Measurements from ENCODE around the gene VPS52.
"Not testable (repeated sequence)": the region's sequence is repeated elsewhere in the genome, so short reads cannot be mapped to it uniquely, and the experiment has no call there.

The VPS52 gene

GRCh38 chr6:33236852-33237251 lies 34.8 kb downstream of the VPS52 start:
- Histone ChIP-seq H3K4me1 (ENCODE audit: insufficient read depth, low read length) (peaks cover 11% of the 10 kb centered on the region), H3K9ac (ENCODE audit: low read depth, low read length) (no peak overlapping the region)

GRCh38 chr6:33236328-33236727 lies 35.3 kb downstream of the VPS52 start:
- H3K4me1 ChIP-seq (ENCODE audit: insufficient read depth, low read length) = peaks cover 11% of the 10 kb centered on the region
- no peak overlapping the region for H3K9ac ChIP-seq (ENCODE audit: low read depth, low read length)
- H3K36me3 ChIP-seq (ENCODE audit: insufficient read depth, low read length) = no peaks in the 10 kb centered on the region
- no peaks in the 10 kb centered on the region for H3K9me3 ChIP-seq (ENCODE audit: control insufficient read depth, insufficient read depth, low read length)

More at GRCh38 chr6:33236852-33237251, 34.8 kb downstream of the VPS52 start:
- H3K36me3 ChIP-seq (ENCODE audit: insufficient read depth, low read length) = no peaks in the 10 kb centered on the region
- H3K9me3 ChIP-seq (ENCODE audit: control insufficient read depth, insufficient read depth, low read length) = no peaks in the 10 kb centered on the region

GRCh38 chr6:33235221-33235634 lies 36.4 kb downstream of the VPS52 start:
- H3K9ac ChIP-seq (ENCODE audit: low read depth, low read length) = peak overlapping the region; percentile 25; the same call in 1 of the 2 replicates

DNA sequence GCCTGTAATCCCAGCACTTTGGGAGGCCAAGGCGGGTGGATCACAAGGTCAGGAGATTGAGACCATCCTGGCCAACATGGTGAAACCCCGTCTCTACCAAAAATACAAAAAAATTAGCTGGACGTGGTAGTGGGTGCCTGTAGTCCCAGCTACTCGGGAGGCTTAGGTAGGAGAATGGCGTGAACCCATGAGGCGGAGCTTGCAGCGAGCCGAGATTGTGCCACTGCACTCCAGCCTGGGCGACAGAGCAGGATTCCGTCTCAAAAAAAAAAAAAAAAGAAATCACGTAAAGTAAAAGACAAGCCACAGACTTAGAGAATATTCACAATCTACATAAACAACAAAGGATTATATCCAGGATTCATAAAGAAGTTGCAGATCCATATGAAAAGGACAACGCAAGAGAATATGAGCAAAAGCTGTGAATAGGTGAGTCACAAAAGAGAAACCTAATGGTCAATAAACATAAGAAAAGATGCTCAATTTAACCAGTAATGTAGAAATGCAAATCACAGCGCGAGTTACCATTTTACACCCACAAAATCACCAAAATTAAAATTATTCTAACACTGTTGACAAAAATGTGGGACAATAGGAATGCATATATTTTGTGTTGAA lies 45.1 kb downstream of the VPS52 start:
- H3K36me3 ChIP-seq (ENCODE audit: insufficient read depth, low read length); H3K9ac ChIP-seq (ENCODE audit: low read depth, low read length); H3K9me3 ChIP-seq (ENCODE audit: control insufficient read depth, insufficient read depth, low read length): not testable (repeated sequence)
- H3K4me1 ChIP-seq (ENCODE audit: insufficient read depth, low read length) = peaks cover 13% of the 10 kb centered on the region

More at GRCh38 chr6:33235221-33235634, 36.4 kb downstream of the VPS52 start:
- Histone ChIP-seq H3K36me3 (ENCODE audit: insufficient read depth, low read length) (no peaks in the 10 kb centered on the region), H3K9me3 (ENCODE audit: control insufficient read depth, insufficient read depth, low read length) (no peaks in the 10 kb centered on the region), H3K4me1 (ENCODE audit: insufficient read depth, low read length) (peaks cover 11% of the 10 kb centered on the region)

DNA sequence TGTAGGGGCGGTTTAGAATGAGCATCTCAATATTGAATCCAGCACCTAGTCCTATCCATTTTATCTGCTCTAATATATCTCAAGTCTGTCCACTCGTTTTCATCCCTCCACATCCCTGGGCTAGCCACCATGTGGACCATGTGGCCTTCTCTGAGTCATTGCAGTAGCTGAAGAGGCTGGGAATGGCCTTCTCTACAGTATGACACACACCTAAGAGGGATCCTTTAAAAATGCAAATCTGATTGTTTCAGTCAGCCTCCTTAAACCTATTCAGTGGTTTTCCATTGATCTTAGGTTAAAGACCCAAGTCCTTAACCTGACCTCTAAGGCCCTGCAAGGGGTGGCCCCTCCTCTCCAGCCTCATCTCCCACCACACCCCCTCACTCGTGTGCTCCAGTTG lies 54.0 kb downstream of the VPS52 start:
- no peaks in the 10 kb centered on the region for H3K9me3 ChIP-seq (ENCODE audit: control insufficient read depth, insufficient read depth, low read length)

DNA sequence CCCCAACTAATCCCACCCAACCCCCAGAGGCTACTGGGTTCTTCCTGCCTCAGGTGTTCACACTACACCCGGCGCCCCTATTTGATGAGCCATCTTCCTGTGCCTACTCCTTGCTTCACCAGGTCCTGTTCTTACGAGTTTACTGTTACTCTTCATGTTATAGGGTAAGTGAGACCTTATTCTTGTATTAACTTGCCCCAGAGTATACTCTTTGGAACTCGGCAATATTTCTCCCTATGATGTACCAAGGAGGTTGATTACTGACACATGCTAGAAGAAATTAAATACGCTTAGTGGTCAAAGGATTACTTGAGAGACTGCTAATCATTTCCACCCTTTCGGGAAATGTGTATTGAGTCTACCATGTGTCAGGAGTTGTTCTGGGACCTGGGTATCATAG lies 54.4 kb downstream of the VPS52 start:
- H3K9me3 ChIP-seq (ENCODE audit: control insufficient read depth, insufficient read depth, low read length) = no peaks in the 10 kb centered on the region

More for the DNA sequence above, 54.0 kb downstream of the VPS52 start:
- H3K4me1 ChIP-seq (ENCODE audit: insufficient read depth, low read length) = peaks cover 19% of the 10 kb centered on the region
- no peak overlapping the region for H3K9ac ChIP-seq (ENCODE audit: low read depth, low read length)
- no peaks in the 10 kb centered on the region for H3K36me3 ChIP-seq (ENCODE audit: insufficient read depth, low read length)

GRCh38 chr6:33216117-33216649 lies 55.5 kb downstream of the VPS52 start:
- Histone ChIP-seq H3K4me1 (ENCODE audit: insufficient read depth, low read length) (peaks cover 19% of the 10 kb centered on the region), H3K9me3 (ENCODE audit: control insufficient read depth, insufficient read depth, low read length) (no peaks in the 10 kb centered on the region), H3K36me3 (ENCODE audit: insufficient read depth, low read length) (no peaks in the 10 kb centered on the region), H3K9ac (ENCODE audit: low read depth, low read length) (no peak overlapping the region)

More for the DNA sequence above, 54.4 kb downstream of the VPS52 start:
- H3K9ac ChIP-seq (ENCODE audit: low read depth, low read length) = no peak overlapping the region
- no peaks in the 10 kb centered on the region for H3K36me3 ChIP-seq (ENCODE audit: insufficient read depth, low read length)
- peaks cover 19% of the 10 kb centered on the region for H3K4me1 ChIP-seq (ENCODE audit: insufficient read depth, low read length)

DNA sequence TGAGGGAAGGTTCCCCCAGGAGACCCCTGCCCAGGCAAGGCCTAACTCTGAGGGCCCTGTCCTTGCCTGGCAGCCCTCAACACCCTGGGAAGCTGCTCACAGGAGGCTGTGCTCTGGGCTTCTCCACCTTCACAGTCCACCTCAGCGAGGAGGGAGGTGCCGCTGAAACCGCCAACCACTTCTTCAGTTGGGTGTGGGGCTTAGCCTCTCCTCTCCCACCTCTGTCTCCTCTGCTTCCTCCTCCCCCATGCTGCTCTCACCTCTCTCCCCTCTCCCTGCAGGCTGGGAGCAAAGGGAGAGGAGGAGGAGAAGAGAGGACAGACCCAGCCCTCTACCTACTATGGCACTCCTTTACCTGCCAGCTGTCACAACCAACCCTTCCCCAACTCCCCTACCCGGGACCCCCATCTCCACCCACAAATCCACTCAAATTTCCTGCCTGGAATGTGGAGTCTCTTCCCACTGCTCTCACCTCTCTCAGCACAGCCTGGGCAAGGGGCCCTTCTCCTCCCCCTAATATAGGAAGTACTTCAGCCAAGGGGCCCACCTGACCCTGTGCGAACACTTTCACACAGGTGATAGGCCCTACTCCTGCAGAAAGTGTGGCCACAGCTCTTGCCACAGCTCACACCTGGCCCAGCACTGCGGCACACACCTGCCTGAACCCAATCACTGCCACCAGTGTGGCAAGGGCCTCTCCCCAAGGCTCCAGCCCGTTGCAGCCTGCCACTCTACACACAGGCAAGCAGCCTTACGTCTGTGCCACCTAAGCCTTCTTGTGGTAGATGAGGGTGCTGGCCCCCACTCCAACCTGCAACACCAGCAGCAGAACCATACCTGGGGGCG lies 56.2 kb downstream of the VPS52 start:
- Histone ChIP-seq H3K4me1 (ENCODE audit: insufficient read depth, low read length) (peaks cover 19% of the 10 kb centered on the region), H3K9me3 (ENCODE audit: control insufficient read depth, insufficient read depth, low read length) (no peaks in the 10 kb centered on the region), H3K36me3 (ENCODE audit: insufficient read depth, low read length) (no peaks in the 10 kb centered on the region), H3K9ac (ENCODE audit: low read depth, low read length) (no peak overlapping the region)

DNA sequence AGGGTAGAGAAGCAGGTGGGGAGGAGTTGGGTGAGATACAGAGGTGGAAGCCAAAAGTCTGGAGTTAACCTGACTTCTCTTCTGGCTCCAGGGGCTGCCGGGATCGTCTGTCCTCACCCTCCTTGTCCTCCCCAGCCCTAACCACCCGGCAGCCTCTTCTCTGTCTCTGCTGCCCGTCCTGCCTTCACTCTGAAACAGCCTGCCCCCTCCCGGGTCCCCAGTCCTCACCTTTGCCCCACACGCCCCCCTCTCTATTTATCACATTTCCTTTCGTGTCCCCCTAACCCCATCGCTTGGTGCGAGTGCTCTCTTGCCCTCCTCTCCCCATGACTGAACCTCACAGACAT lies 57.7 kb downstream of the VPS52 start:
- Histone ChIP-seq H3K9me3 (ENCODE audit: control insufficient read depth, insufficient read depth, low read length) (no peaks in the 10 kb centered on the region), H3K4me1 (ENCODE audit: insufficient read depth, low read length) (peaks cover 19% of the 10 kb centered on the region), H3K36me3 (ENCODE audit: insufficient read depth, low read length) (no peaks in the 10 kb centered on the region), H3K9ac (ENCODE audit: low read depth, low read length) (peak overlapping the region; percentile 54; the same call in 1 of the 2 replicates)

GRCh38 chr6:33213166-33213988 lies 58.3 kb downstream of the VPS52 start:
- Histone ChIP-seq H3K9me3 (ENCODE audit: control insufficient read depth, insufficient read depth, low read length) (no peaks in the 10 kb centered on the region), H3K36me3 (ENCODE audit: insufficient read depth, low read length) (no peaks in the 10 kb centered on the region), H3K9ac (ENCODE audit: low read depth, low read length) (peak overlapping the region; percentile 54), H3K4me1 (ENCODE audit: insufficient read depth, low read length) (peaks cover 19% of the 10 kb centered on the region)

DNA sequence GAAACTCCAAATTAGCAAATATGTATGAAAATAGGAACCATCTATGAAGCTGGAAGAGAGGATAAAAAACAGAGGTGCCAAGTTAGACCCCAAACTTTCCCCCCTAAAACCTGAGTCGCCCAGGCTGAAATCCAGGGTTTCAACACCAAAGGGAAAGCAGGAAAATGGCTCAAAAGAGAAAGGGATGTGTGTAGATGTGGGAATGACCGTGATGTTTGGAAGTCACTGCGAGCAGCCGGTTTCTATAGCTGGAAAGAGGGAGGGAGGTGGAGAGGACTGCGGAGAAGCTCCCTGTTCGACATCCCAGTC lies 58.9 kb downstream of the VPS52 start:
- Histone ChIP-seq H3K36me3 (ENCODE audit: insufficient read depth, low read length) (no peaks in the 10 kb centered on the region), H3K9ac (ENCODE audit: low read depth, low read length) (peak overlapping the region; percentile 54), H3K9me3 (ENCODE audit: control insufficient read depth, insufficient read depth, low read length) (no peaks in the 10 kb centered on the region), H3K4me1 (ENCODE audit: insufficient read depth, low read length) (peaks cover 17% of the 10 kb centered on the region)

- Histone ChIP-seq H3K4me1 (ENCODE audit: insufficient read depth, low read length) (peaks cover 13% of the 10 kb centered on the region), H3K36me3 (ENCODE audit: insufficient read depth, low read length) (no peaks in the 10 kb centered on the region), H3K9ac (ENCODE audit: low read depth, low read length) (no peak overlapping the region), H3K9me3 (ENCODE audit: control insufficient read depth, insufficient read depth, low read length) (no peaks in the 10 kb centered on the region)
These were observed 59.8 kb downstream of the VPS52 start for GRCh38 chr6:33211666-33212422.

DNA sequence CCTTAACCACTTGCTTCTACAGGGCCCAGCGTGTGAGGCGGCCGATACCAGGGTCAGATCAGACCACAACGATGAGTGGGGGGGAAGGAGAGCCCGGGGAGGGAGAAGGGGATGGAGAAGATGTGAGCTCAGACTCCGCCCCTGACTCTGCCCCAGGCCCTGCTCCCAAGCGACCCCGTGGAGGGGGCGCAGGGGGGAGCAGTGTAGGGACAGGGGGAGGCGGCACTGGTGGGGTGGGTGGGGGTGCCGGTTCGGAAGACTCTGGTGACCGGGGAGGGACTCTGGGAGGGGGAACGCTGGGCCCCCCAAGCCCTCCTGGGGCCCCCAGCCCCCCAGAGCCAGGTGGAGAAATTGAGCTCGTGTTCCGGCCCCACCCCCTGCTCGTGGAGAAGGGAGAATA lies 60.5 kb downstream of the VPS52 start:
- Histone ChIP-seq H3K4me1 (ENCODE audit: insufficient read depth, low read length) (peaks cover 13% of the 10 kb centered on the region), H3K9ac (ENCODE audit: low read depth, low read length) (no peak overlapping the region), H3K9me3 (ENCODE audit: control insufficient read depth, insufficient read depth, low read length) (no peaks in the 10 kb centered on the region), H3K36me3 (ENCODE audit: insufficient read depth, low read length) (no peaks in the 10 kb centered on the region)

GRCh38 chr6:33209856-33210255 lies 61.8 kb downstream of the VPS52 start:
- H3K9me3 ChIP-seq (ENCODE audit: control insufficient read depth, insufficient read depth, low read length) = no peaks in the 10 kb centered on the region
- no peak overlapping the region for H3K9ac ChIP-seq (ENCODE audit: low read depth, low read length)
- peaks cover 5% of the 10 kb centered on the region for H3K4me1 ChIP-seq (ENCODE audit: insufficient read depth, low read length)
- no peaks in the 10 kb centered on the region for H3K36me3 ChIP-seq (ENCODE audit: insufficient read depth, low read length)

Data from ES-I3 (cell line).